Liver (tissue), 9 donors: ENCODE results near the gene ARHGEF10L. TPM values are rescaled to one million over a fixed set of nuclear protein-coding genes. Genes with fewer than 3 reads are reported as not detected.
A peak's percentile ranks its signal among the peaks of the same experiment; 100 is the strongest.

Experiments used
- DNase-seq: peaks from one replicate; pipeline ENCODE4 v3.0.0-alpha.2; 2017; ENCODE audit warnings: low spot score
- H3K27ac ChIP-seq, 2 donors: one replicate each; pipeline ENCODE4 v1.7.0; 2013; ENCODE audit warnings: inconsistent platforms in 2 of 2, low read length in 2 of 2, control low read depth in 1 of 2, low read depth in 1 of 2, mild to moderate bottlenecking in 1 of 2
- H3K27me3 ChIP-seq, 4 donors: one replicate each; pipeline versions ENCODE4 v1.6.1 to v1.7.0; 2013; ENCODE audit warnings: low read length in 3 of 4, inconsistent platforms in 1 of 4, mild to moderate bottlenecking in 1 of 4, moderate library complexity in 1 of 4; ENCODE audit not compliant: control insufficient read depth in 4 of 4, insufficient read depth in 4 of 4
- H3K36me3 ChIP-seq, 4 donors: one replicate each; pipeline versions ENCODE4 v1.6.1 to v1.7.0; 2013; ENCODE audit warnings: low read length in 3 of 4, mild to moderate bottlenecking in 3 of 4, low read depth in 1 of 4, moderate library complexity in 1 of 4; ENCODE audit not compliant: control insufficient read depth in 4 of 4, insufficient read depth in 3 of 4
- H3K4me1 ChIP-seq, 4 donors: one replicate each; pipeline versions ENCODE4 v1.6.1 to v1.7.0; 2013; ENCODE audit warnings: low read length in 3 of 4, mild to moderate bottlenecking in 3 of 4, moderate library complexity in 1 of 4; ENCODE audit not compliant: control insufficient read depth in 4 of 4, insufficient read depth in 4 of 4
- H3K4me3 ChIP-seq, 3 donors: one replicate each; pipeline versions ENCODE4 v1.6.1 to v1.7.0; 2013; ENCODE audit warnings: low read length in 3 of 3, control low read depth in 1 of 3, low read depth in 1 of 3, mild to moderate bottlenecking in 1 of 3
- H3K9ac ChIP-seq, 2 donors: one replicate each; pipeline ENCODE4 v1.7.0; 2013; ENCODE audit warnings: low read length in 2 of 2, mild to moderate bottlenecking in 2 of 2, moderate library complexity in 2 of 2, control low read depth in 1 of 2, low read depth in 1 of 2
- H3K9me3 ChIP-seq, 4 donors: one replicate each; pipeline versions ENCODE4 v1.6.1 to v1.7.0; 2013; ENCODE audit warnings: low read length in 3 of 4; ENCODE audit not compliant: control insufficient read depth in 4 of 4
- ATF3 ChIP-seq: IDR thresholded peaks from 2 replicates; pipeline ENCODE4 v1.6.1; 2016; ENCODE audit warnings: antibody characterized with exemption
- CTCF ChIP-seq: fragments of 150-350 bp; IDR thresholded peaks from 2 replicates; pipeline ENCODE4 v1.5.1; 2017; ENCODE audit warnings: improper control_type of control experiment, low read depth, low read length; ENCODE audit not compliant: missing input control
- EGR1 ChIP-seq, 2 donors: IDR thresholded peaks; 2 replicates each; pipeline ENCODE4 v1.6.1; 2016 to 2018; ENCODE audit warnings: antibody characterized with exemption in 2 of 2, low read depth in 2 of 2
- FOXA1 ChIP-seq: IDR thresholded peaks from 2 replicates; pipeline ENCODE4 v1.6.1; 2016; ENCODE audit warnings: antibody characterized with exemption
- FOXA2 ChIP-seq: IDR thresholded peaks from 2 replicates; pipeline ENCODE4 v1.6.1; 2016; ENCODE audit warnings: antibody characterized with exemption
- GABPA ChIP-seq, 2 donors: IDR thresholded peaks in 1 of 2; conservative IDR thresholded peaks in 1 of 2; 2 replicates each; pipeline ENCODE4 v1.6.1; 2016; ENCODE audit warnings: antibody characterized with exemption in 2 of 2, mild to moderate bottlenecking in 1 of 2, moderate library complexity in 1 of 2
- HNF4A ChIP-seq, 2 donors: conservative IDR thresholded peaks; 2 replicates each; pipeline ENCODE4 v1.6.1; 2016; ENCODE audit warnings: antibody characterized with exemption in 2 of 2, mild to moderate bottlenecking in 2 of 2
- HNF4G ChIP-seq: IDR thresholded peaks from 2 replicates; pipeline ENCODE4 v1.6.1; 2016; ENCODE audit warnings: antibody characterized with exemption
- JUND ChIP-seq, 2 donors: IDR thresholded peaks; 2 replicates each; pipeline ENCODE4 v1.6.1; 2016; ENCODE audit warnings: antibody characterized with exemption in 2 of 2
- MAX ChIP-seq: IDR thresholded peaks from 2 replicates; pipeline ENCODE4 v1.6.1; 2016; ENCODE audit warnings: antibody characterized with exemption
- NR2F2 ChIP-seq: IDR thresholded peaks from 2 replicates; pipeline ENCODE4 v1.6.1; 2016; ENCODE audit warnings: antibody characterized with exemption
- RAD21 ChIP-seq, 2 donors: IDR thresholded peaks; 2 replicates each; pipeline ENCODE4 v1.6.1; 2016; ENCODE audit warnings: antibody characterized with exemption in 2 of 2, mild to moderate bottlenecking in 2 of 2
- RXRA ChIP-seq, 2 donors: IDR thresholded peaks; 2 replicates each; pipeline ENCODE4 v1.6.1; 2017 to 2018; ENCODE audit warnings: antibody characterized with exemption in 2 of 2, mild to moderate bottlenecking in 1 of 2
- SP1 ChIP-seq: IDR thresholded peaks from 2 replicates; pipeline ENCODE4 v1.6.1; 2018; ENCODE audit warnings: antibody characterized with exemption, mild to moderate bottlenecking
- TAF1 ChIP-seq: conservative IDR thresholded peaks from 2 replicates; pipeline ENCODE4 v1.6.1; 2016; ENCODE audit warnings: antibody characterized with exemption, mild to moderate bottlenecking
- YY1 ChIP-seq: IDR thresholded peaks from 2 replicates; pipeline ENCODE4 v1.6.1; 2016; ENCODE audit warnings: antibody characterized with exemption, mild to moderate bottlenecking
- ZBTB33 ChIP-seq: IDR thresholded peaks from 2 replicates; pipeline ENCODE4 v1.6.1; 2016; ENCODE audit warnings: antibody characterized with exemption
- WGBS: extraction: QIAGEN DNeasy Blood & Tissue Kit; methylation state at CpG from one replicate; pipeline ENCODE4 v1.1.7; 2013; 5-methylcytosine and 5-hydroxymethylcytosine counted together
- polyA plus RNA-seq, 2 donors: library from polyadenylated mRNA; stranded (reverse) in 1 of 2; unstranded in 1 of 2; fragments of 200-250 nt in 1 of 2; fragments of >200 nt in 1 of 2; fragmentation: Nextera tagmentation in 1 of 2; extraction: Ambion mirVana in 1 of 2; gene quantifications; one replicate each; pipeline versions ENCODE4 v1.2.1 to v1.2.3, GENCODE V29; 2013 to 2015
- total RNA-seq, 2 donors: library from RNA; depleted of rRNA; stranded (reverse); fragments of >200 nt; gene quantifications; one replicate each; pipeline ENCODE4 v1.2.3, GENCODE V29; 2014
- TF ChIP-seq, protein P1 (sequence below): IDR thresholded peaks from 2 replicates; pipeline ENCODE4 v1.6.1; 2016; ENCODE audit warnings: antibody characterized with exemption, mild to moderate bottlenecking
- donor health status: healthy.
- donor health status: healthy.
- donor health status: healthy.
- donor health status: healthy.
- donor health status: healthy.

Gene ARHGEF10L
- total and polyA plus RNA-seq, 4 donors, result 26.3 to 169 (median 57.5) TPM

DNA sequence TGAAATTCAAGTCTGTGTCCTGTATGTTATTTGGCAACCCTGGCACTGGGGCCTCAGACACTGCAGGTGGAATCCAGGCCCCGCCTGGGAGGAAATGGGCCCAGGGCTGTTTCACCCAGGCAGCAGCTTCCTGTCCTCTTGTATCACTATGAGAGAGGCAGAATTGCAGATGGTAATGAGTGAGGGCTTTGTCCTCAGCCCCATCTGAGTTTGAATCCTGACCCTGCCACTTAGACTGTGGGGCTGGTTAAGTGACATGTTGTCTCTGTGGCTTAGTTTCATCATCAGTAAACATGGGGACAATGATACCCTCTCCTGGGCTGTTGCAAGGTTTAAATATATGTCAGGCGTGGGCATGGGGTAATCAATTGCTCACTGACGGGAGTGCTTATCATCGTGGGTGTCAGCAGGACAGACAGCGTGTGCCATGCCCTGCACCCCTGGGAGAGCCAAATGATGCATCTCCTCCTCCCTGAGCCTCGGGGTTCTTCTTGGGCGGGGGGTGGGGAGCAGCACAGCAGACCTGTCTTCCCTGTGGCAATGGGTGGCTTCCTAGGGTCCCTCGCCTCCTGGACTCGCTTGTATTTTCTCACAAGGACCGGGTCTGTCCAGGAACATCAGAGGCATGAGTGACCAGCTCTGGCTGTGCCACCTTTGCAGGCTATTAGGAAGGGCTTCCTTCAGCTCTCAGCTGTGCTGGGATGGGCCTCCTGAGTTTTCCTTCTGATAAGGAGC lies 42.1 kb downstream of the ARHGEF10L start:
- WGBS, result 28% methylated on average over 10 of the region's 10 CpGs
- peaks cover 0 to 11% (median 5%) of the 10 kb centered on the region in 4 donors for H3K36me3 ChIP-seq
- peaks cover 27 to 72% (median 62%) of the 10 kb centered on the region in 4 donors for H3K4me1 ChIP-seq
- H3K27ac ChIP-seq, result peak overlapping the region; percentile 86 to 92
- peak overlapping the region; percentile 68 to 86 (median 80) for H3K4me3 ChIP-seq
- no peaks in the 10 kb centered on the region for H3K27me3 ChIP-seq
- no peaks in the 10 kb centered on the region for H3K9me3 ChIP-seq
- H3K9ac ChIP-seq, result peak overlapping the region; percentile 56 to 94
- no peak for DNase-seq
- TF ChIP-seq SP1 (peak; percentile 80), MAX (peak; percentile 96), ZBTB33 (peak; percentile 69), TAF1 (peak; percentile 89), CTCF (no peak), FOXA2 (peak; percentile 97), HNF4A (conservative IDR thresholded peaks at IDR 0.05) (peak; percentile 71 to 85), EGR1 (IDR thresholded peaks at IDR 0.05; ENCODE audit: low read depth in 2 of 2) (peak in 1 of 2 donors; percentile 86), ATF3 (peak; percentile 98), HNF4G (no peak), NR2F2 (no peak), YY1 (peak; percentile 88), JUND (IDR thresholded peaks at IDR 0.05) (peak in 1 of 2 donors; percentile 83), FOXA1 (peak; percentile 98), GABPA (IDR thresholded peaks at IDR 0.05 in 1 of 2, conservative IDR thresholded peaks at IDR 0.05 in 1 of 2) (peak in 1 of 2 donors; percentile 60), RAD21 (IDR thresholded peaks at IDR 0.05) (peak; percentile 48 to 62), RXRA (IDR thresholded peaks at IDR 0.05) (peak; percentile 89 to 97)
- TF ChIP-seq, protein P1, sequence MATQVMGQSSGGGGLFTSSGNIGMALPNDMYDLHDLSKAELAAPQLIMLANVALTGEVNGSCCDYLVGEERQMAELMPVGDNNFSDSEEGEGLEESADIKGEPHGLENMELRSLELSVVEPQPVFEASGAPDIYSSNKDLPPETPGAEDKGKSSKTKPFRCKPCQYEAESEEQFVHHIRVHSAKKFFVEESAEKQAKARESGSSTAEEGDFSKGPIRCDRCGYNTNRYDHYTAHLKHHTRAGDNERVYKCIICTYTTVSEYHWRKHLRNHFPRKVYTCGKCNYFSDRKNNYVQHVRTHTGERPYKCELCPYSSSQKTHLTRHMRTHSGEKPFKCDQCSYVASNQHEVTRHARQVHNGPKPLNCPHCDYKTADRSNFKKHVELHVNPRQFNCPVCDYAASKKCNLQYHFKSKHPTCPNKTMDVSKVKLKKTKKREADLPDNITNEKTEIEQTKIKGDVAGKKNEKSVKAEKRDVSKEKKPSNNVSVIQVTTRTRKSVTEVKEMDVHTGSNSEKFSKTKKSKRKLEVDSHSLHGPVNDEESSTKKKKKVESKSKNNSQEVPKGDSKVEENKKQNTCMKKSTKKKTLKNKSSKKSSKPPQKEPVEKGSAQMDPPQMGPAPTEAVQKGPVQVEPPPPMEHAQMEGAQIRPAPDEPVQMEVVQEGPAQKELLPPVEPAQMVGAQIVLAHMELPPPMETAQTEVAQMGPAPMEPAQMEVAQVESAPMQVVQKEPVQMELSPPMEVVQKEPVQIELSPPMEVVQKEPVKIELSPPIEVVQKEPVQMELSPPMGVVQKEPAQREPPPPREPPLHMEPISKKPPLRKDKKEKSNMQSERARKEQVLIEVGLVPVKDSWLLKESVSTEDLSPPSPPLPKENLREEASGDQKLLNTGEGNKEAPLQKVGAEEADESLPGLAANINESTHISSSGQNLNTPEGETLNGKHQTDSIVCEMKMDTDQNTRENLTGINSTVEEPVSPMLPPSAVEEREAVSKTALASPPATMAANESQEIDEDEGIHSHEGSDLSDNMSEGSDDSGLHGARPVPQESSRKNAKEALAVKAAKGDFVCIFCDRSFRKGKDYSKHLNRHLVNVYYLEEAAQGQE, result peak; percentile 91
